Breast epithelium (tissue), 4 donors: ENCODE results near the gene TNFSF15. TPM values are rescaled to one million over a fixed set of nuclear protein-coding genes. Genes with fewer than 3 reads are reported as not detected.

ENCODE experiments used
- DNase-seq, 2 donors: peaks; one replicate each; pipeline ENCODE4 v3.0.0-alpha.2; 2019; ENCODE audit warnings: low spot score in 2 of 2
- H3K27ac ChIP-seq, 2 donors: fragments of 200-600 bp; sonication (generic) in 1 of 2; one replicate each; pipeline ENCODE4 v1.5.1; 2016 to 2019; ENCODE audit warnings: mild to moderate bottlenecking in 1 of 2
- H3K27me3 ChIP-seq, 2 donors: fragments of 200-600 bp; sonication (generic) in 1 of 2; one replicate each; pipeline versions ENCODE4 v1.5.1 to v1.6.0; 2017 to 2019; ENCODE audit warnings: control low read depth in 1 of 2, mild to moderate bottlenecking in 1 of 2
- H3K36me3 ChIP-seq: fragments of 200-600 bp; one replicate; pipeline ENCODE4 v1.5.1; 2019
- H3K4me1 ChIP-seq, 2 donors: fragments of 200-600 bp; sonication (generic); one replicate each; pipeline ENCODE4 v1.5.1; 2016 to 2019; ENCODE audit warnings: control low read depth in 1 of 2
- H3K4me3 ChIP-seq, 3 donors: fragments of 200-600 bp; sonication (generic); 1 replicate in 2 of 3; 2 replicates in 1 of 3; pipeline ENCODE4 v1.5.1; 2016 to 2019; ENCODE audit warnings: mild to moderate bottlenecking in 3 of 3, moderate library complexity in 2 of 3
- H3K9me3 ChIP-seq, 2 donors: fragments of 200-600 bp; sonication (generic) in 1 of 2; one replicate each; pipeline ENCODE4 v1.5.1; 2016 to 2019; ENCODE audit warnings: control low read depth in 1 of 2
- CTCF ChIP-seq, 3 donors: fragments of 450-650 bp; IDR thresholded peaks; one replicate each; pipeline ENCODE4 v1.5.1; 2016 to 2017; ENCODE audit warnings: antibody characterized with exemption in 3 of 3, mild to moderate bottlenecking in 3 of 3, moderate library complexity in 3 of 3
- POLR2A ChIP-seq: fragments of 450-650 bp; IDR thresholded peaks from one replicate; pipeline ENCODE4 v1.6.1; 2016; ENCODE audit warnings: antibody characterized with exemption, mild to moderate bottlenecking, moderate library complexity
- POLR2AphosphoS5 ChIP-seq, 3 donors: sonication (generic); formaldehyde crosslinking; IDR thresholded peaks; one replicate each; pipeline ENCODE4 v1.6.1; 2017; ENCODE audit warnings: antibody characterized with exemption in 3 of 3
- intact Hi-C: fragments of 100-400 bp; cut with DNase I; formaldehyde crosslinking; loops from one replicate; pipeline ENCODE4 v1.15.1; 2023; ENCODE audit warnings: low total_unique reads
- total RNA-seq, 3 donors: library from RNA; depleted of rRNA; stranded (reverse); fragments of >200 nt; gene quantifications; one replicate each; pipeline ENCODE4 v1.1.0, GENCODE V29; 2016

TNFSF15 gene
- total RNA-seq, 3 donors from 2014 or later: 0.16 to 2.0 (median 0.66) TPM

- Histone ChIP-seq H3K9me3 (no peaks in the 10 kb centered on the region), H3K36me3 (no peaks in the 10 kb centered on the region), H3K27ac (no peak overlapping the region), H3K4me1 (no peaks in the 10 kb centered on the region), H3K27me3 (no peaks in the 10 kb centered on the region), H3K4me3 (no peak overlapping the region)
- DNase-seq: no peak
- intact Hi-C loops: no loop called here
- TF ChIP-seq POLR2AphosphoS5 (IDR thresholded peaks at IDR 0.05) (no peak), POLR2A (no peak), CTCF (IDR thresholded peaks at IDR 0.05) (no peak)
Measured at GRCh38 chr9:114830546-114830945, 24.7 kb upstream of the TNFSF15 start.

- Histone ChIP-seq H3K27ac (no peak overlapping the region), H3K27me3 (no peaks in the 10 kb centered on the region), H3K4me3 (no peak overlapping the region), H3K4me1 (no peaks in the 10 kb centered on the region), H3K36me3 (no peaks in the 10 kb centered on the region), H3K9me3 (no peaks in the 10 kb centered on the region)
- TF ChIP-seq POLR2AphosphoS5 (IDR thresholded peaks at IDR 0.05) (no peak), CTCF (IDR thresholded peaks at IDR 0.05) (no peak), POLR2A (no peak)
- DNase-seq: no peak
- intact Hi-C loops: no loop called here
Measured at GRCh38 chr9:114829574-114830440, 24.0 kb upstream of the TNFSF15 start.

- no peak overlapping the region for H3K27ac ChIP-seq
- H3K4me3 ChIP-seq: no peak overlapping the region
- H3K36me3 ChIP-seq: no peaks in the 10 kb centered on the region
- no peaks in the 10 kb centered on the region for H3K27me3 ChIP-seq
- intact Hi-C loops: no loop called here
- no peaks in the 10 kb centered on the region for H3K9me3 ChIP-seq
- H3K4me1 ChIP-seq: no peaks in the 10 kb centered on the region
- no peak for DNase-seq
- TF ChIP-seq CTCF (IDR thresholded peaks at IDR 0.05) (no peak), POLR2AphosphoS5 (IDR thresholded peaks at IDR 0.05) (no peak), POLR2A (no peak)
Measured at GRCh38 chr9:114828303-114828650, 22.4 kb upstream of the TNFSF15 start.

GRCh38 chr9:114827641-114828302 is 21.9 kb upstream of the TNFSF15 start:
- H3K36me3 ChIP-seq: no peaks in the 10 kb centered on the region
- no peaks in the 10 kb centered on the region for H3K4me1 ChIP-seq
- intact Hi-C loops: no loop called here
- H3K4me3 ChIP-seq: no peak overlapping the region
- no peaks in the 10 kb centered on the region for H3K9me3 ChIP-seq
- H3K27ac ChIP-seq: no peak overlapping the region
- TF ChIP-seq POLR2A (no peak), CTCF (IDR thresholded peaks at IDR 0.05) (no peak), POLR2AphosphoS5 (IDR thresholded peaks at IDR 0.05) (no peak)
- H3K27me3 ChIP-seq: no peaks in the 10 kb centered on the region
- DNase-seq: no peak

GRCh38 chr9:114826431-114826830 is 20.6 kb upstream of the TNFSF15 start:
- no peak for TF ChIP-seq POLR2AphosphoS5 (IDR thresholded peaks at IDR 0.05)
- no peak for TF ChIP-seq CTCF (IDR thresholded peaks at IDR 0.05)
- no peak for TF ChIP-seq POLR2A
- no peak for DNase-seq
- Histone ChIP-seq H3K4me1 (no peaks in the 10 kb centered on the region), H3K9me3 (no peaks in the 10 kb centered on the region), H3K4me3 (no peak overlapping the region), H3K36me3 (no peaks in the 10 kb centered on the region), H3K27ac (no peak overlapping the region), H3K27me3 (no peaks in the 10 kb centered on the region)
- intact Hi-C loops: no loop called here
